GM19467 (cell line): ENCODE measurements around the gene PROS1.
"Not testable (repeated sequence)": the region's sequence is repeated elsewhere in the genome, so short reads cannot be mapped to it uniquely, and the experiment has no call there.

Experiments used
- ATAC-seq: cut with Tn5 transposase; IDR thresholded peaks from one replicate; pipeline ENCODE4 v1.9.1; 2021; ENCODE audit warnings: mild to moderate bottlenecking, moderate library complexity; ENCODE audit not compliant: unreplicated experiment

The PROS1 gene

GRCh38 chr3:93979850-93980676 lies 6.4 kb upstream of the PROS1 start, which contains the start of gene ARL13B:
Gene ARL13B, plus strand, starts transcription at chr3:93980155. Its CDS starts 269 bp downstream, at chr3:93980424.
- ATAC-seq = peak; percentile 100

- no peak for ATAC-seq
Measured at GRCh38 chr3:93969997-93970396, 3.7 kb downstream of the PROS1 start.

- ATAC-seq = no peak
Measured at GRCh38 chr3:93969443-93969842, 4.3 kb downstream of the PROS1 start.

GRCh38 chr3:93965106-93965505 lies 8.6 kb downstream of the PROS1 start:
- not testable (repeated sequence) for ATAC-seq

- no peak for ATAC-seq
Measured at GRCh38 chr3:93962798-93963197, 10.9 kb downstream of the PROS1 start.

- ATAC-seq = no peak
Measured at GRCh38 chr3:93961489-93961888, 12.2 kb downstream of the PROS1 start.

GRCh38 chr3:93961026-93961425 lies 12.7 kb downstream of the PROS1 start:
- ATAC-seq = no peak

GRCh38 chr3:93949958-93950357 lies 23.7 kb downstream of the PROS1 start:
- not testable (repeated sequence) for ATAC-seq

- not testable (repeated sequence) for ATAC-seq
Measured at GRCh38 chr3:93937485-93937884, 36.2 kb downstream of the PROS1 start.

GRCh38 chr3:93936549-93936948 lies 37.1 kb downstream of the PROS1 start:
- no peak for ATAC-seq

GRCh38 chr3:93934366-93935046 lies 39.2 kb downstream of the PROS1 start:
- ATAC-seq = no peak

GRCh38 chr3:93931597-93932229 lies 42.0 kb downstream of the PROS1 start:
- ATAC-seq = no peak

GRCh38 chr3:93930041-93930440 lies 43.7 kb downstream of the PROS1 start:
- no peak for ATAC-seq

GRCh38 chr3:93926789-93927188 lies 46.9 kb downstream of the PROS1 start:
- no peak for ATAC-seq

GRCh38 chr3:93924491-93924890 lies 49.2 kb downstream of the PROS1 start:
- no peak for ATAC-seq

GRCh38 chr3:93923006-93923405 lies 50.7 kb downstream of the PROS1 start:
- ATAC-seq = no peak

GRCh38 chr3:93917546-93918029 lies 56.1 kb downstream of the PROS1 start:
- ATAC-seq = not testable (repeated sequence)

- not testable (repeated sequence) for ATAC-seq
Measured at GRCh38 chr3:93913623-93914022, 60.1 kb downstream of the PROS1 start.

- no peak for ATAC-seq
Measured at GRCh38 chr3:93911206-93911605, 62.5 kb downstream of the PROS1 start.

- no peak for ATAC-seq
Measured at GRCh38 chr3:93910097-93910496, 63.6 kb downstream of the PROS1 start.

GRCh38 chr3:93907132-93907531 lies 66.6 kb downstream of the PROS1 start:
- no peak for ATAC-seq
